Lower lobe of right lung (tissue), 2 donors: ENCODE data around the gene DYNLT1. TPM values are rescaled to one million over a fixed set of nuclear protein-coding genes. Genes with fewer than 3 reads are reported as not detected.
A peak's percentile ranks its signal among the peaks of the same experiment; 100 is the strongest.
"Not testable (repeated sequence)": the region's sequence is repeated elsewhere in the genome, so short reads cannot be mapped to it uniquely, and the experiment has no call there.

Experiments used
- ATAC-seq, 2 donors: fragments of 200-7000 bp; cut with Tn5 transposase; one replicate each; pipeline ENCODE4 v1.9.1; 2020 to 2022; ENCODE audit warnings: mild to moderate bottlenecking in 2 of 2, moderate library complexity in 2 of 2
- DNase-seq: peaks from one replicate; pipeline ENCODE4 v3.0.0-alpha.2; 2020
- H3K27ac ChIP-seq: fragments of 200-600 bp; one replicate; pipeline ENCODE4 v1.8.0; 2022
- H3K27me3 ChIP-seq: fragments of 200-600 bp; one replicate; pipeline ENCODE4 v1.8.0; 2022; ENCODE audit warnings: low read depth
- H3K36me3 ChIP-seq: fragments of 200-600 bp; one replicate; pipeline ENCODE4 v1.8.0; 2022; ENCODE audit warnings: mild to moderate bottlenecking
- H3K4me1 ChIP-seq: fragments of 200-600 bp; one replicate; pipeline ENCODE4 v1.8.0; 2022
- H3K4me3 ChIP-seq: fragments of 200-600 bp; one replicate; pipeline ENCODE4 v1.8.0; 2022; ENCODE audit warnings: mild to moderate bottlenecking
- H3K9me3 ChIP-seq: fragments of 200-600 bp; one replicate; pipeline ENCODE4 v1.8.0; 2022
- CTCF ChIP-seq: fragments of 200-600 bp; IDR thresholded peaks from one replicate; pipeline ENCODE4 v1.8.0; 2022; ENCODE audit warnings: antibody characterized with exemption, mild to moderate bottlenecking
- intact Hi-C: fragments of 100-400 bp; cut with DNase I; formaldehyde crosslinking; loops from one replicate; pipeline ENCODE4 v1.11.0; 2022
- total RNA-seq: library from RNA; stranded (reverse); fragmentation: NEBNext Ultra II Directional; extraction: Animal tissue kit (Norgen Biotek cat#: 25700); gene quantifications from one replicate; pipeline ENCODE4 v1.2.1, GENCODE V29; 2021
- donor health status: DM: no; HTN: yes; CAD: no; lungs with severe emphysema.

The DYNLT1 gene
- total RNA-seq, 1 donor from 2014 or later, result 101 TPM

DNA sequence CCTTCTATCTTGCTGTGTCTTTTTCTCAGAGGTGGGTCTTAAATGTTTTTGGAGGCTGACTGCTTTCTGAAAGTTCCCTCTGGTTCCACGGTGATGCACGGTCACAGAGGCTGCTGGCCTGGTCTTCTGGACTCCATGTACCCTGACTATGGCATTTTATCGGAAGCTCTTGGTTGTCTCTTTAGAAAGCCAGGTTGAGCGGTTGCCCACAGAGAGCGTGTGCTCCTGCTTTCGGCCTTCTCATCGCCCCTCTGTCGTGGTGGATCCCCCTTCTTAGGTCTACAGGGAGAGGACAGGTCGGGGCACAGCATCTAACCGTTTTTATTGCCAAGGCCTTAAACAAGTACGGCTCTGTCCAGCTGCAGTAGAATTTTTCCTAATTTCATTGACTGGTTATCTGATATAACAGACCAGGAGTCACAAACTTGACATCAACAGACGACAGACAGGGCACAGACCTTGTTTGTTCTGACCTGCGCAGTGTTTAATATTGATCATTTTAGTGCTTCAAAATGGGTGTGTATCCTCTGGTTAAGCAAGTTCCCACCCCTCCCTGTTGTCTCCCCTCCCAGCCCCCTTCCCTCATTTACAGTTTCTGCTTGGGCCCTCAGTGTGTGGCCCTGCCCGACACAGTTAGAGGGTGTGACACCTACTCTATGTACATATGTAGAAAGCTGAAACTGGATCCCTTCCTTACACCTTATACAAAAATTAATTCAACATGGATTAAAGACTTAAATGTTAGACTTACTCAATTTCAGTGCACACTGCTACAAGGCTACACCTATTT lies 30.0 kb upstream of the DYNLT1 start:
- Histone ChIP-seq H3K4me3 (no peak overlapping the region), H3K36me3 (no peaks in the 10 kb centered on the region), H3K9me3 (no peaks in the 10 kb centered on the region), H3K27ac (no peak overlapping the region), H3K4me1 (peaks cover 1% of the 10 kb centered on the region), H3K27me3 (no peaks in the 10 kb centered on the region)
- intact Hi-C loops, result no loop called here
- DNase-seq (no peak), ATAC-seq (no peak)
- TF ChIP-seq CTCF, result no peak

DNA sequence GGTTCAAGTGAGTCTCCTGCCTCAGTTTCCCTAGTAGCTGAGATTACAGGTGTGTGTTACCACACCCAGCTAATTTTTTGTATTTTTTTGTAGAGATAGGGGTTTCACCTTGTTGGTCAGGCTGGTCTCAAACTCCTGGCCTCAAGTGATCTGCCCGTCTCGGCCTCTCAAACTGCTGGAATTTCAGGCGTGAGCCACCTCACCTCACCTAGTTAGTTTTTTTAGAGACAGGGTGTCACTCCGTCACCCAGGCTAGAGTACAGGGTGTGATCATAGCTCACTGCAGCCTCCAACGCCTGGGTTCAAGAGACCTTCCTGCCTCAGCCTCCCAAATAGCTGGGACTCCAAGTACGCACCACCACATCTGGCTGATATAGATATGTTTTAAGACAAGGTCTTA lies 28.2 kb upstream of the DYNLT1 start:
- ATAC-seq (no peak), DNase-seq (no peak)
- TF ChIP-seq CTCF, result no peak
- Histone ChIP-seq H3K36me3 (no peaks in the 10 kb centered on the region), H3K4me1 (peaks cover 18% of the 10 kb centered on the region), H3K27me3 (no peaks in the 10 kb centered on the region), H3K4me3 (no peak overlapping the region), H3K27ac (no peak overlapping the region), H3K9me3 (no peaks in the 10 kb centered on the region)
- intact Hi-C loops, result no loop called here

DNA sequence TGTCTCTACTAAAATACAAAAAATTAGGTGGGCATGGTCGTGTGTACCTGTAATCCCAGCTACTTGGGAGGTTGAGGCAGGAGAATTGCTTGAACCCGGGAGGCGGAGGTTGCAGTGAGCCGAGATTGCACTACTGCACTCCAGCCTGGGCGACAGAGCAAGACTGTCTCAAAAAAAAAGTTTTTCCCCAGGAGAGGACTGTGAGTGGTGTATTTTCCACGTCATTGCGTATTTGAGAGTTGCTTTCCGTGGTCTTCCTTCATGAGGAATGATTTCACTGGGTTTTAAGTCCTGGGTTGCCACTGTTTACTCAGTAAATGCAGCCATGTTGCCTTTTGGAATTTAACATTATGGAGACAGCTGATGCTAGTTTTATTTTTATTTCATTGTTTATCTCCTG lies 27.6 kb upstream of the DYNLT1 start:
- intact Hi-C loops, H3K36me3 ChIP-seq, H3K4me3 ChIP-seq, H3K9me3 ChIP-seq, H3K27ac ChIP-seq, DNase-seq, ATAC-seq, H3K27me3 ChIP-seq: not testable (repeated sequence)
- H3K4me1 ChIP-seq, result peaks cover 24% of the 10 kb centered on the region

DNA sequence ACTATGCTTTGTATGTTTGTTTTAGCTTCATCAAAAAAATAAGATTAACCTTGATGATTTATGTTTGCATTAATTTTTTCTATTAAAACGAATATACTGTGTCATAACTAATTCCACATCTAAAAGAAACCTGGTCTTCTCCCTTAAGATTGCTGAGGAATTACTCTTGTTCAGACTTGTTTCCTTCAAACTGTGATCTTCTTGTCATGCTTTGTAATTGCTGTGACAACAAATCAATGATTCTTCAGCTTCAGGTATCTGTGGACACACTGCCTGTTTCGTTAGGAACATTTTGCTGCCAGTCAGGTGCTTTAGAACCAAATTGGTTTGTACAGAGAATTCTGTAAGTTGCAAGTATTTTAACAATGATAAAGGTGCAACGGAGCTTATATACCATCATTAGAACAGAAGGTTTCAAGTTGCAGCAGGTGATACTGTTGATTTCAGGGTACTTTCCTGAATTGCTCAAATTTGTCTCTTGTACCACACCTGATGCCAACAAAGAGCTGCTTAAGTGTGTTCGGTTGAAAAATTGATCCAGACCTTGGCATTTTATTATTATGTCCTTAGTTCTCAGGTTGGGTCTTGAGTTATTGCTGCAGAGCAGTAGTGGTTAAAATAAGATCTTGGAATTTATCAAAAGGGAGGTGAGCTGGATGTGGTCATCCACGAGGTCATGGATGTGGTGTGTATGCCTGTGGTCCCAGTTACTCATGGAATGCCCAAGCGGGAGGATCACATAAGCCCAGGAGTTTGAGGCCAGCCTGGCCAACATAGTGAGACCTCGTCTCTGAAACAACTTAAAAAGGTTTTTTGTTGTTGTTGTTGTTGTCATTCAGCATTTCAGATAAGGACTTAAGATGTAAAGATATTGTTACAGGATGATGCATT lies 24.8 kb upstream of the DYNLT1 start:
- Histone ChIP-seq H3K9me3 (no peaks in the 10 kb centered on the region), H3K4me3 (no peak overlapping the region), H3K27me3 (no peaks in the 10 kb centered on the region), H3K36me3 (peaks cover 4% of the 10 kb centered on the region), H3K27ac (no peak overlapping the region), H3K4me1 (peaks cover 35% of the 10 kb centered on the region)
- intact Hi-C loops, result no loop called here
- DNase-seq (no peak), ATAC-seq (no peak)
- no peak for TF ChIP-seq CTCF

GRCh38 chr6:158668707-158669103 lies 24.2 kb upstream of the DYNLT1 start:
- TF ChIP-seq CTCF, result no peak
- Histone ChIP-seq H3K9me3 (no peaks in the 10 kb centered on the region), H3K27ac (peak overlapping the region; percentile 78), H3K4me3 (no peak overlapping the region), H3K4me1 (peaks cover 39% of the 10 kb centered on the region), H3K36me3 (peaks cover 4% of the 10 kb centered on the region), H3K27me3 (no peaks in the 10 kb centered on the region)
- ATAC-seq (no peak), DNase-seq (no peak)
- intact Hi-C loops, result no loop called here
